Thymus (tissue), 11 donors: Measurements from ENCODE around the gene ZNF324. TPM values are rescaled to one million over a fixed set of nuclear protein-coding genes. Genes with fewer than 3 reads are reported as not detected.

Experiments used
- DNase-seq, 9 donors: peaks; one replicate each; pipeline ENCODE4 v3.0.0-alpha.2; 2013; ENCODE audit warnings: low spot score in 9 of 9, low read depth in 6 of 9, missing footprints in 1 of 9
- H3K27ac ChIP-seq, 2 donors: one replicate each; pipeline ENCODE4 v1.5.1; 2013; ENCODE audit warnings: control low read depth in 1 of 2, low read depth in 1 of 2, low read length in 1 of 2, mild to moderate bottlenecking in 1 of 2, moderate library complexity in 1 of 2
- H3K27me3 ChIP-seq, 2 donors: one replicate each; pipeline ENCODE4 v1.5.1; 2013; ENCODE audit warnings: low read length in 1 of 2; ENCODE audit not compliant: control insufficient read depth in 2 of 2, insufficient read depth in 1 of 2
- H3K36me3 ChIP-seq, 2 donors: one replicate each; pipeline ENCODE4 v1.5.1; 2013; ENCODE audit warnings: low read length in 1 of 2, mild to moderate bottlenecking in 1 of 2, moderate library complexity in 1 of 2; ENCODE audit not compliant: control insufficient read depth in 2 of 2, insufficient read depth in 2 of 2
- H3K4me1 ChIP-seq, 2 donors: one replicate each; pipeline ENCODE4 v1.5.1; 2013; ENCODE audit warnings: low read length in 2 of 2; ENCODE audit not compliant: control insufficient read depth in 2 of 2, insufficient read depth in 2 of 2
- H3K4me3 ChIP-seq, 2 donors: one replicate each; pipeline ENCODE4 v1.5.1; 2013; ENCODE audit warnings: low read length in 2 of 2, control low read depth in 1 of 2, mild to moderate bottlenecking in 1 of 2
- H3K9me3 ChIP-seq, 2 donors: one replicate each; pipeline ENCODE4 v1.5.1; 2013; ENCODE audit warnings: low read length in 1 of 2, mild to moderate bottlenecking in 1 of 2; ENCODE audit not compliant: control insufficient read depth in 2 of 2, insufficient read depth in 1 of 2
- WGBS: extraction: QIAGEN DNeasy Blood & Tissue Kit; methylation state at CpG from one replicate; pipeline ENCODE4 v1.1.7; 2013; 5-methylcytosine and 5-hydroxymethylcytosine counted together
- polyA plus RNA-seq: library from polyadenylated mRNA; stranded (reverse); fragments of 200-250 nt; gene quantifications from one replicate; pipeline ENCODE4 v1.2.3, GENCODE V29; 2013
- total RNA-seq: library from RNA; stranded (reverse); fragments of 120-200 nt; gene quantifications from one replicate; pipeline ENCODE4 v1.2.4, GENCODE V29; 2013
- donor health status: healthy.

ZNF324 gene
- total and polyA plus RNA-seq, 2 donors, result 5.6 to 10.9 TPM

- 94% methylated on average over 11 of the region's 11 CpGs for WGBS
- Histone ChIP-seq H3K27me3 (no peaks in the 10 kb centered on the region), H3K27ac (no peak overlapping the region), H3K4me3 (no peak overlapping the region), H3K36me3 (no peaks in the 10 kb centered on the region), H3K4me1 (peaks cover 7 to 12% of the 10 kb centered on the region in 2 donors), H3K9me3 (peaks cover 0 to 11% of the 10 kb centered on the region in 2 donors)
- no peak for DNase-seq
These were observed 42.8 kb downstream of the ZNF324 start for GRCh38 chr19:58509731-58510083.

DNA sequence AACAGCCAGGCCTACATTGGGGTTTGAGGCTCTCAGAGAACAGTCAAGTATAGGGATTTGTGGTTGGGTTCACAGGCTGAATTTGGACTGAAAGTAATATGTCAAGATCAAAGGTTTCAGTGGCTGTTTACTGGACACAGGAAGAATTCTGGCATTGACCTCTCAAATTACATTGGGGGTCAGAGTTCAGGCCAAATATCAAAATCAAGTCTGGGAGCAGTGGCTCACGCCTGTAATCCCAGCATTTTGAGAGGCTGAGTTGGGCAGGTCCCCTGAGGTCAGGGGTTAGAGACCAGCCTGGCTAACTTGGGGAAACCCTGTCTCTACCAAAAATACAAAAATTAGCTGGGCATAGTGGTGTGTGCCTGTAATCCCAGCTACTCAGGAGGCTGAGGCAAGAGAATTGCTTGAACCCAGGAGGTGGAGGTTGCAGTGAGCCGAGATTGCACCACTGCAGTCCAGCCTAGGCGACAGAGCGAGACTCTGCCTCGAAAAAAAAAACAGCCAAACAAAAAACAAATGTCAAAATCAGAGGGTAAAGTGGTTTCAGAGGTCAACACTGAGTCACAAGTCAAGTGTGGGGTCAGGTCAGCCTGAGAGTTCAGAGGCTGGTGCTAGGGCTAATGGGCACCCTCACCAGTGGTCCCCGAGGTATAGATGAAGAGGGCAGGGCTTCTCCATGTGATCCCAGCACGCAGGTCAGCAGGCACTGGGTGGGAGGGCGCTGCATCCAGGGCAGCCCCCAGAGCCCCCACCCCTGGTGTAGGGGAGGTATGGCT is 43.4 kb downstream of the ZNF324 start:
- no peaks in the 10 kb centered on the region for H3K36me3 ChIP-seq
- DNase-seq, result no peak
- 93% methylated on average over 8 of the region's 8 CpGs for WGBS

GRCh38 chr19:58511353-58512208 is 44.7 kb downstream of the ZNF324 start, which contains the start of gene SLC27A5:
TSS of gene SLC27A5 (minus strand) at chr19:58511992. CDS start at chr19:58511955, 37 bp downstream.
- DNase-seq, result no peak
- H3K4me1 ChIP-seq, result peaks cover 7 to 14% of the 10 kb centered on the region in 2 donors
- H3K27me3 ChIP-seq, result no peaks in the 10 kb centered on the region
- H3K27ac ChIP-seq, result no peak within 1 kb of the TSS
- no peak within 1 kb of the TSS for H3K4me3 ChIP-seq
- H3K9me3 ChIP-seq, result peaks cover 0 to 11% of the 10 kb centered on the region in 2 donors
- 96% methylated on average over 25 of the region's 25 CpGs for WGBS
- peaks cover 10 to 11% of the 10 kb centered on the region in 2 donors for H3K36me3 ChIP-seq

More for the DNA sequence above, 43.4 kb downstream of the ZNF324 start:
- H3K4me1 ChIP-seq, result peaks cover 7 to 12% of the 10 kb centered on the region in 2 donors
- no peak overlapping the region for H3K27ac ChIP-seq
- no peak overlapping the region for H3K4me3 ChIP-seq
- H3K27me3 ChIP-seq, result no peaks in the 10 kb centered on the region
- H3K9me3 ChIP-seq, result peaks cover 0 to 11% of the 10 kb centered on the region in 2 donors

DNA sequence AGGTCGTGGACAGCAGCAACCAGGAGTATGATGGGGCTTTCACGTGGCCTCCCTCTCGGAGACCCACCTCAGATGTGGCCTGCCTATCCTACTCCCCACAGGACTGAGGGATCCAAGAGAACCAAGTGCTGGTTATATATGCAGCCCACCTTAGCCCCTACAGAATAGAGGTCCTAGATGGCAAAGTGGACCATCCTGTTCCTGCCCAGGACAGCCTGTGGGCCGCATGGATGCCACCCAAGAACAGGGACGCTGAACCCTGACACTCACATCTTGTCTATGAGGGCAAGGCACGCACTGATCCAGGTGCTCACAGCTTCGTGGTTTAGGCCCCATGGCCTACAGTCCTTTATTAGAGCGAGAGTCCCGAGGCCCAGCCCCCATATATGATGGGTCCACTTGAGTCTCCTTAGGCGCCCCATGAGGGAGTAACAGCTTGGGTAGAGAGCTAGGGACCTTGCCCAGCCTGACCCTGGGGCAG is 46.4 kb downstream of the ZNF324 start:
- no peak for DNase-seq
- H3K4me3 ChIP-seq, result no peak overlapping the region
- 95% methylated on average over 10 of the region's 10 CpGs for WGBS
- no peaks in the 10 kb centered on the region for H3K27me3 ChIP-seq
- H3K27ac ChIP-seq, result peak overlapping the region in 1 of 2 donors; percentile 55
- H3K9me3 ChIP-seq, result peaks cover 2 to 3% of the 10 kb centered on the region in 2 donors
- peaks cover 18 to 21% of the 10 kb centered on the region in 2 donors for H3K36me3 ChIP-seq
- peaks cover 11 to 18% of the 10 kb centered on the region in 2 donors for H3K4me1 ChIP-seq

GRCh38 chr19:58513694-58514563 is 47.0 kb downstream of the ZNF324 start:
- DNase-seq, result peak; percentile 76 to 98 (median 90)
- peaks cover 17 to 25% of the 10 kb centered on the region in 2 donors for H3K4me1 ChIP-seq
- peaks cover 2 to 4% of the 10 kb centered on the region in 2 donors for H3K9me3 ChIP-seq
- peak overlapping the region; percentile 6 to 55 for H3K27ac ChIP-seq
- peaks cover 18 to 21% of the 10 kb centered on the region in 2 donors for H3K36me3 ChIP-seq
- 9% methylated on average over 66 of the region's 66 CpGs for WGBS
- no peaks in the 10 kb centered on the region for H3K27me3 ChIP-seq
- H3K4me3 ChIP-seq, result peak overlapping the region; percentile 42 to 48

- H3K4me3 ChIP-seq, result peak overlapping the region in 1 of 2 donors; percentile 42
- H3K27ac ChIP-seq, result no peak overlapping the region
- H3K4me1 ChIP-seq, result peaks cover 17 to 26% of the 10 kb centered on the region in 2 donors
- no peak for DNase-seq
- H3K27me3 ChIP-seq, result no peaks in the 10 kb centered on the region
- peaks cover 2 to 4% of the 10 kb centered on the region in 2 donors for H3K9me3 ChIP-seq
- WGBS, result 85% methylated on average over 3 of the region's 3 CpGs
- peaks cover 18 to 21% of the 10 kb centered on the region in 2 donors for H3K36me3 ChIP-seq
These were observed 47.7 kb downstream of the ZNF324 start for GRCh38 chr19:58514564-58515022.

DNA sequence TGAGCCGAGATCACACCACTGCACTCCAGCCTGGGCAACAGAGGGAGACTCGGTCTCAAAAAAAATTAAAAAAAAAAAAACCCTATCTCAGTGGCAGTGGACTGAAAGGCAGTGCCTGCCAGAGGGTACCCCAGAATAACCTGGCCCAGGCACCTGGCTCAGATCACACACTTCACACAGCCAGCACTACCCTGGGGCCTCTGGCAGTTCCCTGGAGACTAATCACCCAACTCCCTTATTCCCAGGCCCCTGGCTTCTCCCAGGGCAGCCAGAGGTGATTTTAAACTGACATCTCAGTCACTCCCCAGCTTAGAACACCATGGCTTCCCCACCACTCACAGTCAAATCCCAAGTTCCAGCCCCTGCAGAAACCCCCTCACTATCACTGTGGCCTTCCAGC is 48.4 kb downstream of the ZNF324 start:
- Histone ChIP-seq H3K9me3 (peaks cover 2 to 4% of the 10 kb centered on the region in 2 donors), H3K4me1 (peaks cover 17 to 30% of the 10 kb centered on the region in 2 donors), H3K27me3 (no peaks in the 10 kb centered on the region), H3K27ac (no peak overlapping the region), H3K36me3 (peaks cover 18 to 21% of the 10 kb centered on the region in 2 donors), H3K4me3 (no peak overlapping the region)
- no peak for DNase-seq
- WGBS, result 98% methylated on average over 2 of the region's 2 CpGs

DNA sequence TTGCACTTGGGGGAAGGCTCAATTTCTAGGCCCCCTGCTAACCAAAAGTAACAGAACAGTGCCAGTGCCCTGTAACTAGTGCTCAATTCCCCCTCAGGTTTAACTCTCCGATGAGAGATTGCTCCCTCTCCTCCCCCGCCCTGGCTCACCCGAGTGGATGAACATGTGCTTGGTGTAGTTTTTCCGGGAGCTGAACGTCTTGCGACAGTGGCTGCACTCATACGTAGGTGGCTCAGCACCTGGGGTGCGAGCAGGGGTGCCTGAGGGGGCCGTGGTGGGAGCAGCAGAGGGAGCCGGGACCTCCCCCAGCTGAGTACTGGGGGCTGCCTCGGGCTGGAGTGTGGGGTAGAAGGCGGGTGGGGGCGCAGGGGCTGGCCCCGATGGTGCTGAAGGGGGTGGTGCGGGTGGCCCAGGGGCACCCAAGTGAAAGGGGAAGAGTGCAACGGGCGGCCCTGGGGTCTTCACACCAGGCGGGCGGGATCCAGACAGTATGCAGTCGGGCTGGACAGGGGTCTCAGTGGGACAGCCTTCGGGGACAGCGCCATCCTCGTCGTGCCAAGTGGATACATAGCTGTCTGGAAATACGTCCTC is 49.5 kb downstream of the ZNF324 start:
- Histone ChIP-seq H3K27ac (no peak overlapping the region), H3K9me3 (peaks cover 2 to 4% of the 10 kb centered on the region in 2 donors), H3K4me1 (peaks cover 17 to 35% of the 10 kb centered on the region in 2 donors), H3K36me3 (peaks cover 18 to 21% of the 10 kb centered on the region in 2 donors), H3K4me3 (no peak overlapping the region), H3K27me3 (no peaks in the 10 kb centered on the region)
- 97% methylated on average over 25 of the region's 25 CpGs for WGBS
- no peak for DNase-seq
